HepG2 (cell line): ENCODE results near the gene COL18A1. TPM values are rescaled to one million over a fixed set of nuclear protein-coding genes. Genes with fewer than 3 reads are reported as not detected.

Source experiments
- ARNT2 ChIP-seq: sonication (generic); formaldehyde crosslinking; IDR thresholded peaks from 2 replicates; pipeline ENCODE4 v1.8.0; 2022; ENCODE audit warnings: mild to moderate bottlenecking, low read depth, missing genetic modification reagents, moderate library complexity
- CENPX ChIP-seq: sonication (generic); formaldehyde crosslinking; IDR thresholded peaks from 2 replicates; pipeline ENCODE4 v1.9.0; 2021; ENCODE audit warnings: mild to moderate bottlenecking, missing genetic modification reagents, moderate library complexity
- DZIP1 ChIP-seq: sonication (generic); formaldehyde crosslinking; IDR thresholded peaks from 2 replicates; pipeline ENCODE4 v1.5.0; 2020; ENCODE audit warnings: mild to moderate bottlenecking, missing genetic modification reagents
- ELK4 ChIP-seq: sonication (generic); formaldehyde crosslinking; IDR thresholded peaks from 2 replicates; pipeline ENCODE4 v1.9.0; 2021; ENCODE audit warnings: missing genetic modification reagents, borderline replicate concordance
- HMGXB4 ChIP-seq, 2 experiments: sonication (generic) in 1 of 2; formaldehyde crosslinking in 1 of 2; IDR thresholded peaks; 2 replicates each; pipeline versions ENCODE4 v1.4.0 to v1.6.1; 2018 to 2020; ENCODE audit warnings: missing genetic modification reagents in 2 of 2, borderline replicate concordance in 1 of 2, low read depth in 1 of 2, mild to moderate bottlenecking in 1 of 2, missing biosample characterization in 1 of 2
- MED1 ChIP-seq: sonication (generic); formaldehyde crosslinking; IDR thresholded peaks from 2 replicates; pipeline ENCODE4 v1.4.0; 2020; ENCODE audit warnings: missing genetic modification reagents
- MXD4 ChIP-seq: IDR thresholded peaks from 2 replicates; pipeline ENCODE4 v1.6.1; 2016; ENCODE audit warnings: mild to moderate bottlenecking, missing biosample characterization, missing genetic modification reagents
- PHF21A ChIP-seq: sonication (generic); formaldehyde crosslinking; IDR thresholded peaks from 2 replicates; pipeline ENCODE4 v1.5.0; 2020; ENCODE audit warnings: mild to moderate bottlenecking, missing genetic modification reagents
- PRDM10 ChIP-seq: sonication (generic); formaldehyde crosslinking; IDR thresholded peaks from 2 replicates; pipeline ENCODE4 v1.4.0; 2020; ENCODE audit warnings: low read depth, missing genetic modification reagents
- RAD21 ChIP-seq: fragments of 450-650 bp; formaldehyde crosslinking; IDR thresholded peaks from 2 replicates; pipeline ENCODE4 v1.5.0; 2020; ENCODE audit warnings: mild to moderate bottlenecking
- SMYD3 ChIP-seq: sonication (generic); formaldehyde crosslinking; IDR thresholded peaks from 2 replicates; pipeline ENCODE4 v1.8.1; 2023; ENCODE audit warnings: mild to moderate bottlenecking, missing genetic modification reagents
- ZBTB7B ChIP-seq: sonication (generic); formaldehyde crosslinking; IDR thresholded peaks from 2 replicates; pipeline ENCODE4 v1.4.0; 2020; ENCODE audit warnings: missing genetic modification reagents
- ZFY ChIP-seq: sonication (generic); formaldehyde crosslinking; IDR thresholded peaks from 2 replicates; pipeline ENCODE4 v1.4.0; 2020; ENCODE audit warnings: missing genetic modification reagents
- ZNF18 ChIP-seq: sonication (generic); formaldehyde crosslinking; IDR thresholded peaks from 2 replicates; pipeline ENCODE4 v1.8.0; 2022; ENCODE audit warnings: mild to moderate bottlenecking, missing genetic modification reagents; ENCODE audit not compliant: insufficient replicate concordance
- ZNF563 ChIP-seq: sonication (generic); formaldehyde crosslinking; IDR thresholded peaks from 2 replicates; pipeline ENCODE4 v1.8.0; 2022; ENCODE audit warnings: mild to moderate bottlenecking, moderate library complexity, missing genetic modification reagents
- ZNF724P ChIP-seq: sonication (generic); formaldehyde crosslinking; IDR thresholded peaks from 2 replicates; pipeline ENCODE4 v1.8.0; 2022; ENCODE audit warnings: missing genetic modification reagents, borderline replicate concordance
- polyA plus RNA-seq, 8 experiments: library from polyadenylated mRNA; depleted of rRNA in 3 of 8; stranded (reverse) in 7 of 8; unstranded in 1 of 8; fragments of >200 nt; fragmentation: Illumina TruSeq in 4 of 8; extraction: Trizol in 4 of 8; gene quantifications; 2 replicates each; pipeline versions ENCODE4 v1.2.1 to v1.2.3, GENCODE V29; 2011 to 2016; ENCODE audit warnings: low read depth in 4 of 8, missing spikeins in 1 of 8, mixed read lengths in 1 of 8; ENCODE audit not compliant: insufficient read depth in 1 of 8
- total RNA-seq, 5 experiments: library from RNA; depleted of rRNA; stranded (reverse); fragments of >200 nt; fragmentation: Illumina TruSeq; extraction: Trizol; gene quantifications; 2 replicates each; pipeline ENCODE4 v1.2.3, GENCODE V29; 2016; ENCODE audit warnings: low read depth in 1 of 5

COL18A1 gene
- total and polyA plus RNA-seq, 2 of the 13 experiments (the other 11 are each of a cell fraction or from before 2014, with no cell fraction given), result 79.0 to 102 TPM

GRCh38 chr21:45554477-45555175 lies 149.7 kb downstream of the COL18A1 start (continued):
- TF ChIP-seq DZIP1 (CRISPR knock-in tag) (0 out of 2 replicates have a peak, but pooled peaks have one; percentile 23), HMGXB4 (CRISPR knock-in tag; IDR thresholded peaks at IDR 0.05; ENCODE audit: borderline replicate concordance in 1 of 2, low read depth in 1 of 2) (peak; percentile 52 to 78; a peak in 2 of 4 replicates), ZNF18 (CRISPR knock-in tag) (peak; percentile 3), ARNT2 (CRISPR knock-in tag) (peak; percentile 59; the same call in 1 of the 2 replicates), ELK4 (no peak), CENPX (no peak), RAD21 (CRISPR knock-in tag) (peak; percentile 57), PHF21A (CRISPR knock-in tag) (peak; percentile 67), PRDM10 (CRISPR knock-in tag) (0 out of 2 replicates have a peak, but pooled peaks have one; percentile 20), MXD4 (CRISPR knock-in tag) (peak; percentile 44; the same call in 1 of the 2 replicates), ZFY (peak; percentile 37), SMYD3 (CRISPR knock-in tag) (peak; percentile 52; the same call in 1 of the 2 replicates), ZBTB7B (CRISPR knock-in tag) (peak; percentile 55; the same call in 1 of the 2 replicates), ZNF724P (CRISPR knock-in tag) (0 out of 2 replicates have a peak, but pooled peaks have one; percentile 39), MED1 (CRISPR knock-in tag) (peak; percentile 55; the same call in 1 of the 2 replicates), ZNF563 (CRISPR knock-in tag) (0 out of 2 replicates have a peak, but pooled peaks have one; percentile 24)
